Sigmoid colon (tissue), 7 donors: ENCODE data around the gene SLC25A4. TPM values are rescaled to one million over a fixed set of nuclear protein-coding genes. Genes with fewer than 3 reads are reported as not detected.
"Not testable (repeated sequence)": the region's sequence is repeated elsewhere in the genome, so short reads cannot be mapped to it uniquely, and the experiment has no call there.

Experiments
- DNase-seq: peaks from one replicate; pipeline ENCODE4 v3.0.0-alpha.2; 2019
- H3K27ac ChIP-seq, 4 donors: fragments of 200-600 bp; sonication (generic); one replicate each; pipeline ENCODE4 v1.5.1; 2016 to 2019; ENCODE audit warnings: mild to moderate bottlenecking in 1 of 4
- H3K27me3 ChIP-seq, 3 donors: fragments of 200-600 bp; sonication (generic); one replicate each; pipeline ENCODE4 v1.5.1; 2019; ENCODE audit warnings: mild to moderate bottlenecking in 1 of 3
- H3K36me3 ChIP-seq, 4 donors: fragments of 200-600 bp; sonication (generic); one replicate each; pipeline ENCODE4 v1.5.1; 2016 to 2019
- H3K4me1 ChIP-seq, 4 donors: fragments of 200-600 bp; sonication (generic); one replicate each; pipeline ENCODE4 v1.5.1; 2017 to 2019
- H3K4me3 ChIP-seq, 4 donors: fragments of 200-600 bp; sonication (generic); one replicate each; pipeline ENCODE4 v1.5.1; 2017 to 2019; ENCODE audit warnings: mild to moderate bottlenecking in 2 of 4, moderate library complexity in 1 of 4
- H3K9me3 ChIP-seq, 4 donors: fragments of 200-600 bp in 3 of 4; sonication (generic) in 3 of 4; one replicate each; pipeline versions ENCODE4 v1.5.1 to v1.6.1; 2013 to 2019
- EP300 ChIP-seq, 4 donors: sonication (generic); formaldehyde crosslinking; IDR thresholded peaks; one replicate each; pipeline ENCODE4 v1.6.1; 2017; ENCODE audit warnings: antibody characterized with exemption in 4 of 4
- POLR2A ChIP-seq, 2 donors: fragments of 450-650 bp; IDR thresholded peaks; one replicate each; pipeline ENCODE4 v1.6.1; 2016; ENCODE audit warnings: antibody characterized with exemption in 2 of 2, mild to moderate bottlenecking in 2 of 2, moderate library complexity in 2 of 2
- POLR2AphosphoS5 ChIP-seq, 4 donors: sonication (generic); formaldehyde crosslinking; IDR thresholded peaks; one replicate each; pipeline ENCODE4 v1.6.1; 2017; ENCODE audit warnings: antibody characterized with exemption in 4 of 4
- WGBS, 2 donors: extraction: QIAGEN DNeasy Blood & Tissue Kit; methylation state at CpG; one replicate each; pipeline ENCODE4 v1.1.7; 2013; 5-methylcytosine and 5-hydroxymethylcytosine counted together
- intact Hi-C: fragments of 100-400 bp; cut with DNase I; formaldehyde crosslinking; loops from one replicate; pipeline ENCODE4 v1.15.1; 2023
- polyA plus RNA-seq, 3 donors: library from polyadenylated mRNA; stranded (reverse); fragments of 200-250 nt; gene quantifications; one replicate each; pipeline ENCODE4 v1.2.3, GENCODE V29; 2013
- total RNA-seq, 4 donors: library from RNA; depleted of rRNA; stranded (reverse); fragments of >200 nt; gene quantifications; one replicate each; pipeline ENCODE4 v1.1.0, GENCODE V29; 2016
- TF ChIP-seq, protein P1 (sequence below), 4 experiments: fragments of 450-650 bp in 3 of 4; fragments of 200-600 bp in 1 of 4; IDR thresholded peaks; one replicate each; pipeline ENCODE4 v1.5.1; 2016 to 2019; ENCODE audit warnings: antibody characterized with exemption in 4 of 4, mild to moderate bottlenecking in 3 of 4, moderate library complexity in 2 of 4
- donor health status: healthy with polysubstance abuse.
- donor health status: Bipolar disorder and iron deficiency.
- donor health status: healthy.

SLC25A4 gene
- total and polyA plus RNA-seq, 7 donors, result 22.9 to 127 (median 89.1) TPM

DNA sequence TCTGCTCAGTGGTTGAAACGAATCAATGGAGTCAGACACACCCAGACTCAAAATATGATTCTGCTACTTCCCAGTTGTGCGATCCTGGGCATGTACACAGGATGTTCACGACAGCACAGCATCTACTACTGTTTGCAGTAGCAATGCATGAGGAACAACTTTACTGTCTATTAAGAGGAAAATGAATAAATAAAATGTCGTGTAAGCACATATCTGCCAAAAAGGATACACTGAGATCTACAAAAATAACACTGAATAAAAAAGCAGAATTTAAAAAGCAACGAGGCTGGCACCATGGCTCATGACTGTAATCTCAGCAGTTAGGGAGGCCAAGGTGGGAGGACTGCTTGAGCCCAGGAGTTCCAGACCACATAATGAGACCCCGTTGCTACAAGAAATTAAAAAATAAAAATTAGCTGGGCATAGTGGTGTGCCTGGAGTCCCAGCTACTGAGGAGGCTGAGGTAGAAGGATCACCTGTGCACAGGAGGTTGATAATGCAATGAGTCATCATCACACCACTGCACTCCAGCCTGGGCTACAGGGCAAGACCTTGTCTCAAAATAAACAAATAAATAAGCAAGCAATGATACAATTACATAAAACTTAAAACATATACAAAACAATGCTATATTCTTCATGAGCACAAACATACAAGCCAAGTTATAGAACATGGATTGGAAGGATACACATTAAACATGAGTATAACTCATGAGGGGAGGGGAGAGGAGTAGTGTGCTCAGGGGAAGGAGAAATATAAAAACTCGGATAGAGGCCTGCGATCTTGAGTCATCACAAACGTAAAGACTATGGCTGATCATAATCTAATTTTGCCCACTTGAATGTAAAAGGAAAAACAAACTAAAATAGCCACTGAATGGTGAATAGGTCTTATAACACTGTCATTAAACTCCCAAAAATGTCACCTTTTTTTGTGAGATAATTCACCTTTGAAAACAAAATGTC lies 52.1 kb downstream of the SLC25A4 start:
- peaks cover 0 to 8% (median 0%) of the 10 kb centered on the region in 4 donors for H3K36me3 ChIP-seq
- H3K9me3 ChIP-seq, result no peaks in the 10 kb centered on the region
- WGBS, 2 donors, result 82 to 85% methylated on average over 9 of the region's 9 CpGs
- no peak overlapping the region for H3K27ac ChIP-seq
- no peak for DNase-seq
- no peak overlapping the region for H3K4me3 ChIP-seq
- no peak for TF ChIP-seq EP300 (IDR thresholded peaks at IDR 0.05)
- TF ChIP-seq, protein P1, sequence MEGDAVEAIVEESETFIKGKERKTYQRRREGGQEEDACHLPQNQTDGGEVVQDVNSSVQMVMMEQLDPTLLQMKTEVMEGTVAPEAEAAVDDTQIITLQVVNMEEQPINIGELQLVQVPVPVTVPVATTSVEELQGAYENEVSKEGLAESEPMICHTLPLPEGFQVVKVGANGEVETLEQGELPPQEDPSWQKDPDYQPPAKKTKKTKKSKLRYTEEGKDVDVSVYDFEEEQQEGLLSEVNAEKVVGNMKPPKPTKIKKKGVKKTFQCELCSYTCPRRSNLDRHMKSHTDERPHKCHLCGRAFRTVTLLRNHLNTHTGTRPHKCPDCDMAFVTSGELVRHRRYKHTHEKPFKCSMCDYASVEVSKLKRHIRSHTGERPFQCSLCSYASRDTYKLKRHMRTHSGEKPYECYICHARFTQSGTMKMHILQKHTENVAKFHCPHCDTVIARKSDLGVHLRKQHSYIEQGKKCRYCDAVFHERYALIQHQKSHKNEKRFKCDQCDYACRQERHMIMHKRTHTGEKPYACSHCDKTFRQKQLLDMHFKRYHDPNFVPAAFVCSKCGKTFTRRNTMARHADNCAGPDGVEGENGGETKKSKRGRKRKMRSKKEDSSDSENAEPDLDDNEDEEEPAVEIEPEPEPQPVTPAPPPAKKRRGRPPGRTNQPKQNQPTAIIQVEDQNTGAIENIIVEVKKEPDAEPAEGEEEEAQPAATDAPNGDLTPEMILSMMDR (IDR thresholded peaks at IDR 0.05), result no peak
- TF ChIP-seq POLR2AphosphoS5 (IDR thresholded peaks at IDR 0.05), result no peak
- no peaks in the 10 kb centered on the region for H3K27me3 ChIP-seq
- intact Hi-C loops, result no loop called here
- H3K4me1 ChIP-seq, result no peaks in the 10 kb centered on the region

DNA sequence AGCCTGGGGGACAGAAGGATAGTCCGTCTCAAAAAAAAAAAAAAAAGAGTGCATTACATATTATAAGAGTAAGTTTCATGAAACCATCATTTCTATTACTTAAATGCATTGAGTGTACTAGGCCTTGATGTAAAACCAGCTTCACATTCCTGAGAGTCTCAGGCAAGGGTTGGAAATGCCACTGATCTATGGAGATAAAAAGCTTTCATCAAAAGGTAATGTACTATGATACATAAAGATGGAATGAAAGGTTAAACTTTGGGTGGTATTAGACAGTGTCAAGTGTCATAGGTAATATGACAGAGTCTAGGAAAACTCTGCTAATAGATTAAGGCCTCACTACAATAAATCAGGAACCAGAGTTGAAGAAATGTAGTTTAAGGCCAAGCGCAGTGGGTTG lies 53.4 kb downstream of the SLC25A4 start:
- WGBS, 2 donors, result 94 to 99% methylated on average over 2 of the region's 2 CpGs
- no peak overlapping the region for H3K27ac ChIP-seq
- no peaks in the 10 kb centered on the region for H3K4me1 ChIP-seq
- no peak for TF ChIP-seq POLR2A (IDR thresholded peaks at IDR 0.05)
- no peak overlapping the region for H3K4me3 ChIP-seq
- DNase-seq, result no peak
- H3K9me3 ChIP-seq, result no peaks in the 10 kb centered on the region
- intact Hi-C loops, result no loop called here
- H3K36me3 ChIP-seq, result no peaks in the 10 kb centered on the region
- H3K27me3 ChIP-seq, result no peaks in the 10 kb centered on the region

DNA sequence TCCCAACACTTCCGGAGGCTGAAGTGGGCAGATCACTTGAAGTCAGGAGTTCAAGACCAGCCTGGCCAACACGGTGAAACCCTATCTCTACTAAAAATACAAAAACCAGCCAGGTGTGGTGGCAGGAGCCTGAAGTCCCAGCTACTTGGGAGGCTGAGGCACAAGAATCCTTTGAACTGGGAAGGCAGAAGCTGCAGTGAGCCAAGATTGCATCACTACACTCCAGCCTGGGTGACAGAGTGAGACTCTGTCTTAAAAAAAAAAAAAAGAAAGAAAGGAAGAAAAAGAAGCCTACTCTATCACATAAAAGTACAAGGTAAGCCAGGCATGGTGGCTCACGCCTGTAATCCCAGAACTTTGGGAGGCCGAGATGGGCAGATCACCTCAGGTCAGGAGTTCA lies 55.1 kb downstream of the SLC25A4 start:
- H3K4me1 ChIP-seq, result peaks cover 0 to 16% (median 15%) of the 10 kb centered on the region in 4 donors
- H3K9me3 ChIP-seq, intact Hi-C loops, H3K27me3 ChIP-seq, H3K36me3 ChIP-seq, DNase-seq, H3K4me3 ChIP-seq, H3K27ac ChIP-seq: not testable (repeated sequence)
- 94 to 95% methylated on average over 4 of the region's 4 CpGs for WGBS, 2 donors

Other genes with a start within 250 kb of the SLC25A4 start
- not detected for gene HELT, start 124.8 kb upstream of the SLC25A4 start, total RNA-seq
- gene HELT, start 124.8 kb upstream of the SLC25A4 start, polyA plus RNA-seq, result not detected
- 10 to 100 TPM; 33.8 to 46.4 (median 37.3) TPM for gene CFAP97, start 60.7 kb downstream of the SLC25A4 start, total RNA-seq
- 1 to 10 TPM; 4.4 to 8.3 (median 7.8) TPM for gene CFAP97, start 60.7 kb downstream of the SLC25A4 start, polyA plus RNA-seq
- 10 to 100 TPM; 22.7 to 40.5 (median 38.4) TPM for gene SNX25, start 66.3 kb downstream of the SLC25A4 start, total RNA-seq
- gene SNX25, start 66.3 kb downstream of the SLC25A4 start, polyA plus RNA-seq, result 1 to 10 TPM; 2.5 to 7.7 (median 4.8) TPM